OCI-LY3 (cell line): ENCODE data around the gene COL4A1.

ENCODE experiments used
- H2AFZ ChIP-seq: fragments of 200-600, 300-600 bp; shearing (Covaris generic); 2 replicates; pipeline ENCODE4 v1.6.0; 2014; ENCODE audit warnings: antibody characterized with exemption, low read depth, low read length
- H3K27ac ChIP-seq: fragments of 200-600, 300-600 bp; sonication (generic); 2 replicates; pipeline ENCODE4 v1.5.1; 2014; ENCODE audit warnings: mild to moderate bottlenecking, low read length, moderate library complexity, mixed read lengths
- H3K27me3 ChIP-seq: fragments of 200-600, 300-600 bp; sonication (generic); 2 replicates; pipeline ENCODE4 v1.6.1; 2014; ENCODE audit warnings: low read depth, low read length, mixed read lengths
- H3K36me3 ChIP-seq: fragments of 200-600, 300-600 bp; sonication (generic); replicated peaks from 2 replicates; pipeline ENCODE3; 2014; ENCODE audit warnings: low read depth, low read length, mixed read lengths
- H3K4me1 ChIP-seq: fragments of 300-600, 200-600 bp; sonication (generic); 2 replicates; pipeline ENCODE4 v1.6.1; 2014; ENCODE audit warnings: low read length, mixed read lengths
- H3K4me2 ChIP-seq: fragments of 200-600, 300-600 bp; sonication (generic); 2 replicates; pipeline ENCODE4 v1.6.1; 2014; ENCODE audit warnings: low read length, mixed read lengths
- H3K4me3 ChIP-seq: fragments of 300-600, 200-600 bp; sonication (generic); 2 replicates; pipeline ENCODE4 v1.5.1; 2014; ENCODE audit warnings: antibody characterized with exemption, mild to moderate bottlenecking, low read length, moderate library complexity
- H3K79me2 ChIP-seq: fragments of 300-600, 200-600 bp; shearing (Covaris generic); 2 replicates; pipeline ENCODE4 v1.6.1; 2014; ENCODE audit warnings: mild to moderate bottlenecking, low read length, mixed read lengths
- H3K9ac ChIP-seq: fragments of 300-600, 200-600 bp; shearing (Covaris generic); 2 replicates; pipeline ENCODE4 v1.6.0; 2014; ENCODE audit warnings: mild to moderate bottlenecking, low read length, moderate library complexity
- H3K9me3 ChIP-seq: fragments of 200-600, 300-600 bp; shearing (Covaris generic); 2 replicates; pipeline ENCODE4 v1.6.1; 2014; ENCODE audit warnings: low read length, mixed read lengths; ENCODE audit not compliant: insufficient read depth
- H4K20me1 ChIP-seq: fragments of 200-600, 300-600 bp; sonication (generic); 2 replicates; pipeline ENCODE4 v1.6.1; 2016; ENCODE audit warnings: low read length, mixed read lengths; ENCODE audit not compliant: insufficient read depth
- EZH2phosphoT487 ChIP-seq: fragments of 200-600 bp; shearing (Covaris generic); IDR thresholded peaks from 2 replicates; pipeline ENCODE4 v1.6.1; 2018; ENCODE audit warnings: antibody characterized with exemption, mixed run types, low read depth
- TF ChIP-seq, protein P1 (sequence below): fragments of 200-600, 300-600 bp; sonication (generic); IDR thresholded peaks from 2 replicates; pipeline ENCODE4 v1.5.1; 2014; ENCODE audit warnings: antibody characterized with exemption, low read length, low read depth

Gene COL4A1

GRCh38 chr13:110330491-110331011 is 23.6 kb upstream of the COL4A1 start:
- H3K4me1 ChIP-seq: no peaks in the 10 kb centered on the region
- H4K20me1 ChIP-seq: no peaks in the 10 kb centered on the region
- H3K36me3 ChIP-seq: no peaks in the 10 kb centered on the region
- H3K27me3 ChIP-seq: 0 out of 2 replicates have a peak, but pooled peaks cover 12% of the 10 kb centered on the region
- H3K9ac ChIP-seq: no peak overlapping the region
- peaks cover 1% of the 10 kb centered on the region; the same call in 1 of the 2 replicates for H3K9me3 ChIP-seq
- no peak overlapping the region for H3K4me3 ChIP-seq
- no peak overlapping the region for H3K27ac ChIP-seq
- no peak overlapping the region for H2AFZ ChIP-seq
- no peaks in the 10 kb centered on the region for H3K79me2 ChIP-seq
- H3K4me2 ChIP-seq: no peak overlapping the region
- no peak for TF ChIP-seq EZH2phosphoT487
- TF ChIP-seq, protein P1, sequence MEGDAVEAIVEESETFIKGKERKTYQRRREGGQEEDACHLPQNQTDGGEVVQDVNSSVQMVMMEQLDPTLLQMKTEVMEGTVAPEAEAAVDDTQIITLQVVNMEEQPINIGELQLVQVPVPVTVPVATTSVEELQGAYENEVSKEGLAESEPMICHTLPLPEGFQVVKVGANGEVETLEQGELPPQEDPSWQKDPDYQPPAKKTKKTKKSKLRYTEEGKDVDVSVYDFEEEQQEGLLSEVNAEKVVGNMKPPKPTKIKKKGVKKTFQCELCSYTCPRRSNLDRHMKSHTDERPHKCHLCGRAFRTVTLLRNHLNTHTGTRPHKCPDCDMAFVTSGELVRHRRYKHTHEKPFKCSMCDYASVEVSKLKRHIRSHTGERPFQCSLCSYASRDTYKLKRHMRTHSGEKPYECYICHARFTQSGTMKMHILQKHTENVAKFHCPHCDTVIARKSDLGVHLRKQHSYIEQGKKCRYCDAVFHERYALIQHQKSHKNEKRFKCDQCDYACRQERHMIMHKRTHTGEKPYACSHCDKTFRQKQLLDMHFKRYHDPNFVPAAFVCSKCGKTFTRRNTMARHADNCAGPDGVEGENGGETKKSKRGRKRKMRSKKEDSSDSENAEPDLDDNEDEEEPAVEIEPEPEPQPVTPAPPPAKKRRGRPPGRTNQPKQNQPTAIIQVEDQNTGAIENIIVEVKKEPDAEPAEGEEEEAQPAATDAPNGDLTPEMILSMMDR: no peak

DNA sequence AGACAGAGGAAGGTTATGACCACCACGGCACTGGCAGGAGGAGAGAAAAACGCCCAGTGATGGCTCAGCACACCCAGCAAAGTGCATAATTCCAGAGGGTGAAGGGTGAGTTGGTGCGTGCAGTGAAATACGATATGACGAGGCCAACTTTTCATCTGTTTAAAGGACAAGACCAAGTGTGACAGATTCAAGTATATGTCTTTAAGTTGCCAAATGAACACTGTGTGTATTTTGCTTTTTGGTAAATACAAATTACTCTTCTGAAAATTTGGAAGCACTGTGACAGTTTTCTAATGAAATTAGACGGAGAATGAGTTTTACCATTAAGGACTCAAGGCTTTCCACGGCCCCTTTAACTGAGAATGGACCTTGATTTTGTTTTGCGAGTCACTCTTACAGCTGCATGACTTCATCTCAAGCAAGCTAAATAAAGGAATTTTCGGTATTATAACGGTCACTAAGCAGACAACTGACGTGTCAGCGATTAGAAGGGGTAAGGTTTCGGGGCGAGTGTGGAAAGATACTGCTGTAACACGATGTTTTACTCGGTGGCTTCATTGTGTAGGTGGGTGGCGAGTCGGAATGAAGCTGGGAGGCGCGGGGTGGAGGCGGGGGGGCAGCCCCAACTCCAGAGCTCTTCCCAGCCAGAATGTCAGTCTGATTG is 23.0 kb upstream of the COL4A1 start:
- H3K36me3 ChIP-seq: no peaks in the 10 kb centered on the region
- no peak overlapping the region for H2AFZ ChIP-seq
- H3K27me3 ChIP-seq: peaks cover 12% of the 10 kb centered on the region; the same call in 1 of the 2 replicates
- no peaks in the 10 kb centered on the region for H3K4me1 ChIP-seq
- no peaks in the 10 kb centered on the region for H3K79me2 ChIP-seq
- no peak overlapping the region for H3K4me3 ChIP-seq
- no peak overlapping the region for H3K27ac ChIP-seq
- TF ChIP-seq, protein P1: no peak
- no peak for TF ChIP-seq EZH2phosphoT487
- H3K9ac ChIP-seq: no peak overlapping the region
- H4K20me1 ChIP-seq: no peaks in the 10 kb centered on the region
- no peaks in the 10 kb centered on the region for H3K9me3 ChIP-seq
- H3K4me2 ChIP-seq: no peak overlapping the region

DNA sequence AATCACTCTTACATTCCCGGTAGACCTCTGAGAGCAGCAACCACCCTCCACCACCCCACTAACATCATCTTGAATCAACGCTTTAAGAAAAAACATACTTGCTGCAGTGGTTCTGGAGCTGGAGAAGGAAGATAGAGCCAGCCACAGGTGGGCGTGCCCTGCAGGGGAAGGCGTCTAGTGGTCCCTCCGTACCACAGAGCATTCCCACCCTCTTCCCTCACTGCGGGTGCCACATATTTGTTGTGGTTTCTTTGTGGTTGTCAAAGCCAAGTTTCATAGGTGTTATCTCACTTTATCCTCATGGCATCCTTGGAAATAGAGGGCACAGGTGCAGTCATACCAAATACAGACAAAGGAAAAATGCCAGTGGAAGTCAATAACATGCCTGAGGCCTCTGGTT is 22.3 kb upstream of the COL4A1 start:
- H3K9me3 ChIP-seq: no peaks in the 10 kb centered on the region
- no peaks in the 10 kb centered on the region for H4K20me1 ChIP-seq
- no peaks in the 10 kb centered on the region for H3K79me2 ChIP-seq
- TF ChIP-seq, protein P1: no peak
- no peak for TF ChIP-seq EZH2phosphoT487
- no peak overlapping the region for H3K4me2 ChIP-seq
- no peak overlapping the region for H3K4me3 ChIP-seq
- H3K9ac ChIP-seq: no peak overlapping the region
- H2AFZ ChIP-seq: no peak overlapping the region
- no peak overlapping the region for H3K27ac ChIP-seq
- H3K27me3 ChIP-seq: peaks cover 12% of the 10 kb centered on the region; the same call in 1 of the 2 replicates
- H3K4me1 ChIP-seq: no peaks in the 10 kb centered on the region
- no peaks in the 10 kb centered on the region for H3K36me3 ChIP-seq

DNA sequence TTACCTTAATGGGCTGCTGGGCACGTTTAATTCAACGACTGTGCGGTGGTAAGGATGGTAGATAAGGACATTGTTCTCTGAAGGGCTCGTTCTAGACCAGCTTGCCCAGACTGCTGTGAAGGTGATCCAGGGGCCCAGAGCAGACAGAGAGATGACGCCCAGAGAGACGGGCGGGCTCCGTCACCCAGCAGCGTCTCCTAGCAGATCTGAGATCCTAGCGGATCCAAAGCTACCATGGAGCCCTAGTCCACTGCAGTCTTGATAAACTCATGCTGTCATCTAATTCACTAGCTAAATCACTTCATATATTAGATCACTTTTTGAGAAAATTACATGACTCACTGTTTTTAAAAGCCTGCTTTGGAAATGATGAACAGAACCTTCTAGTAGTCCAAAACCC is 21.6 kb upstream of the COL4A1 start:
- H2AFZ ChIP-seq: no peak overlapping the region
- no peak overlapping the region for H3K9ac ChIP-seq
- no peak overlapping the region for H3K27ac ChIP-seq
- H3K4me2 ChIP-seq: no peak overlapping the region
- no peaks in the 10 kb centered on the region for H3K4me1 ChIP-seq
- no peaks in the 10 kb centered on the region for H4K20me1 ChIP-seq
- no peaks in the 10 kb centered on the region for H3K36me3 ChIP-seq
- no peak overlapping the region for H3K4me3 ChIP-seq
- TF ChIP-seq, protein P1: no peak
- no peak for TF ChIP-seq EZH2phosphoT487
- peaks cover 16% of the 10 kb centered on the region; the same call in 1 of the 2 replicates for H3K27me3 ChIP-seq
- H3K9me3 ChIP-seq: no peaks in the 10 kb centered on the region
- H3K79me2 ChIP-seq: no peaks in the 10 kb centered on the region
